Measurements from ENCODE around the gene RFTN1. TPM values are rescaled to one million over a fixed set of nuclear protein-coding genes. Genes with fewer than 3 reads are reported as not detected.

RFTN1 gene
- total RNA-seq, 1 donor from 2014 or later = 43.2 TPM

DNA sequence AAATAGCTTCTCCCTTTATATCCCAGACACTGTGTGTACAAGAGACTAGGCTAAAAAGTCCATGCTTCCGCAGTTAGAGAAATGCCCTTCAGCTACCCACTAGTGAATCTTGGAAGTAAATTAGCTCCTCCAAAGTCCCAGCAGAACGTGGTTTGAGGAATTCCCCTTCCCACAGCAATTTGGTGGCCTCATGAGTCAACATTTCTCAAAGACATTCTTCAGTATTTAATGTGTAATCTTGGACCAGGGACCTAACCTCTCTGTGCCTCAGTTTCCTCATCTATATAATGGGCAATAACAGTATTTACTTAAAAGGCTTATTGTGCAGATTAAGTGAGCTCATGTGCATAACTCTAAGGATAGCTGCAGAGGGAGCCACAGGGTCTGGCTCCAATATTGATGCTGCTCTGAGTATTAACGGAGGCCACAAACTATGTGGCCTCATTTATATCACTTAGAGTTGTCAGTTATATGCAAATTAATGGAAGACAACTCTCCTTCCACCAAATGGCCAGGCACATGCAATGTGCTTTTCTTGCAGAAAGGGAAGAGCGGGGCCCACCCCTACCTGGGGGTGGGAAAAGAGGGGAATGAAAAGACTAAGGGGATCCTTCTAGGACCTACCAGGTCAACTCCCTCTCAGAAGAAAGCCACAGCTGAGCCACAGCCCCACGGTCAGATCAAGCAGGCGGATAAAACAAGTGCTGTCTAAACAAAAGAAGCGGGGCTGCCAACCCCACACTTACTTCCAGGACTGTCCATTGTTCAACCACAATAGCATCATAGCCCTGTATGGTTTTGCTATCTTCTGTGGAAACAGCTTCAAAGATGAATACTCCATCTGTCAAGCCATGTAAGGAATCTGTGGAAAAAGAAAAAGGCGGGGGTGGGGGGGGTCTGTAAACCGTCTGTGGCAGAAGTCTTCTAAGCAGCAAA is 156.0 kb downstream of the RFTN1 start:
- DNase-seq (ENCODE audit: low read depth) = peak; percentile 61

DNA sequence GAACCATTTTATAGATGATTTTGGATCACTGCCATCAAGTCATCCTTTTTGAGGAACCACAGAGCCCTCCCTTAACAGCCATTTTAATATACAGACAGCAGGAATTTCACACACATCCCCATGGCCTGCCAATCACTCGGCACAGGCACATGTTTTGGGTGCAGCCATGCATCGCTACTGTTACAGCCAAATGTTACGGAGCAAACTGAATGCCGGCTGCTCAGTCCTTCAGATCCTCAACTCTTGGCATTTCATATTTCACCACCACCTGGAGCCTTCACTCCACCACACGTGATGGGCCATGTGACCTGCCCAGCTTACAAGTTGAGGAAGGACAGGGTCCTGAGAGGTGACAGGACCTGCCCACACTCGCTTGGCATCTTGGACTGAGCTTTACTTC is 157.7 kb downstream of the RFTN1 start:
- no peak for DNase-seq (ENCODE audit: low read depth)

DNA sequence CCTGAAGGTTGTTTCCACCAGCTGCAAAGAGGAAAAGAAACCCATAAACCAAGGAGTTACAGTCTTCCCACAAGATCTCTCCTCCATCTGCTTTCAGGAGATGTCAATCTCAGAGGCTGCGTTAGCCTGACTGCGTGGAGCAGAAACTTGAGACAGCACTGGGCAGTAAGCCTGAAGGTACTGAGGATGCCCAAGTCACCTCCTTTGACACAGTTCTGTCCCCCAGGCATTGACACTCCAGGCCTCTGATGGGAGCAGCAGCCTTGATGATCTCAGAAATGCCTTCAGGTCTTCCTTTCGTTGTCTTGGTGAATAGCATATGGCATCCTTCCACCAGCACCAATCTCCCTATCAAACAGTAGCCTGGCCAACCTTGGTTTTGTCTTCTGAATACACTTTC is 159.2 kb downstream of the RFTN1 start:
- DNase-seq (ENCODE audit: low read depth) = no peak

DNA sequence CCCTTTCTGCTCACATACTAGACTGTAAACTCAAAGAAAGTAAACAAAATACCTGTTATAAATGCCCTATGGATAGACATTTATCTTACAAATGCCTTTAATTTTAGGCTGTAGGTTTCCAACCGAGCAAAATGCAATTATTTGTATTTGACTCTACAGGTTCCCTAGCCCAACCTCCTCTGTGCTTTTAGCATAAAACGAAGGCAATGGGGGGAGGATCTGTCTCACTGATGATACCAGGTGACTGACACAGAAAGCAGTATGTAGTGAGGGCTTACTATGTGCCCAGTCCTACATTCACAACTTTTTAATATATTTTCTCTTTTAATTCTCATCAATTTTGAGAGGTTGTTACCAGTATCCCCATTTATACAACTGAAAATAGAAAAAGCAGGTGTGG is 161.1 kb downstream of the RFTN1 start:
- no peak for DNase-seq (ENCODE audit: low read depth)

DNA sequence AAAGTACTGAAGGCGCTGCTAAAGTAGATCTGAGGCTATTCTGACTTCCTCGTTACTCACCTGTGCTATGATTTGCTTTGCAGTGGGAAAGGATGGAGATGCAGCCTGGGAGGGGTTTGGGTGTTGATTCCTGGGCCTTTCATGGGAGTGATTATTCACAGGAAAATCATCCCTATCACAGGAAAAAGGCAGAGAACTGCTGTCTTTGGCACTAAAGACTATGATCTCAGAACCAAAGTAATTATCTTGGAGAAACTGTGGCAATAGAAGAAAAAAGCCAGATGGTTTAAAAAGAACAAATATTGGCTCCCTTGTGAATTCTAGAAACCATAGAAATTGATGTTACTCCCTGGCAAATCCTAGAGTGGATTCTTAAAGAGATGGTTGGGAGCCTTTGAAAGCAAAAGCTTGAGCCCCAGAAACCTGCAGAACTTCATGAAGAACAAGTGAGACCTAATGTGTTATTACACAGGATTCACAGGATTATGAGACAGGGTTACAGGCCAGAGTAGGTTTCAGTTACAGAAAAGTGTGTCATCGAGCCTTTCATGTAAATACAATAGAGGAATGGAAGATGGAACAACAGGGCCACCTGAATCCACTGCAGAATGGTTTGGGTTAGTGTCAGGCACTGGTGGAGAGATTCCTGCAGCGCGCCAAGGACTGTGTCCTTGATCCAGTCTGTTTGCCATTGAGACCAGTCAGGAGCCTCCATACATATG is 162.7 kb downstream of the RFTN1 start:
- no peak for DNase-seq (ENCODE audit: low read depth)

DNA sequence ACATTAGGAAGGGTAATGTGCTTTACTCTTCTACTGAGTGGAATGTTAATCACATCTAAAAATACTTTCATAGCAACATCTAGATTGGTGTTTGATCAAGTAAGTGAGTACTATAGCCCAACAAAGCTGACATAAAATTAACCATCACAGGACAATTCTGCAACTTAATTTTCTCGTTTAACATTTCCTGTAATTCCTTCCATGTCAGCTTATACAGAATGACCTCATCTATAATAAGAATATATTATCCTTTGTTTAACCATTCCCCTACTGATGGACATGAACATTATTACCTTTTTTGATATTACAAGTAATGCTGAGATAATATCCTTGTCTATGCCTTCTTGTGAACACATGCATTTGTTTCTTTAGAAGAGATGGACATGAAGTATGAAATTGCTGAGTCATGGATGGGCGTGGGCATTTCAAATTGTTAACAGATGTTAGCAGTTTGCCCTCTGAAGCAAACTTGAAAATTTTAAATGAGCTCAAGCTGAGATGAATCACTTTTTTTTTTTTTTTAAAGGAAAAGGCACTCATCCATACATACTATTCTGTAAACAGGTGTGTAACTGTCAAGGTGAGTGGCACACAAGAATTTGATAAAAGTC is 163.4 kb downstream of the RFTN1 start:
- peak; percentile 12 for DNase-seq (ENCODE audit: low read depth)

DNA sequence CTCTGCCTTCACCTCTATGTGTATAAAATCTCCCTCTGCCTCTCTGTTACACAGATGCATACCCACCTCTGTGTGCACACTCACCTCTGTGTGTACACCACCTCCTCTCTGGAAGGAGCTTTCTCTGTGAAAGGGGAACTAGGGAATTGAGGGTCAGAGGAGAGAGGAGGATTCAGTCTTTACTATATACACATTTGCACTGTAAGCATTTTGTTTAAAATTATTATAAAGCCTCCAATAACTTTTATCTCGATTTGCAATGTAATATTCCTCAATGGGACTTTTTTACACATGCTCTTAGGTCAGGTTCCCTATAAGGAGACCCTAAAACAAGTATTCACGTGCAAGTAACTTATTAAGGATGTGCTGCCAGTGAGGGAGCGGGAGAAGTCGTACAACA is 166.0 kb downstream of the RFTN1 start:
- no peak for DNase-seq (ENCODE audit: low read depth)

DNA sequence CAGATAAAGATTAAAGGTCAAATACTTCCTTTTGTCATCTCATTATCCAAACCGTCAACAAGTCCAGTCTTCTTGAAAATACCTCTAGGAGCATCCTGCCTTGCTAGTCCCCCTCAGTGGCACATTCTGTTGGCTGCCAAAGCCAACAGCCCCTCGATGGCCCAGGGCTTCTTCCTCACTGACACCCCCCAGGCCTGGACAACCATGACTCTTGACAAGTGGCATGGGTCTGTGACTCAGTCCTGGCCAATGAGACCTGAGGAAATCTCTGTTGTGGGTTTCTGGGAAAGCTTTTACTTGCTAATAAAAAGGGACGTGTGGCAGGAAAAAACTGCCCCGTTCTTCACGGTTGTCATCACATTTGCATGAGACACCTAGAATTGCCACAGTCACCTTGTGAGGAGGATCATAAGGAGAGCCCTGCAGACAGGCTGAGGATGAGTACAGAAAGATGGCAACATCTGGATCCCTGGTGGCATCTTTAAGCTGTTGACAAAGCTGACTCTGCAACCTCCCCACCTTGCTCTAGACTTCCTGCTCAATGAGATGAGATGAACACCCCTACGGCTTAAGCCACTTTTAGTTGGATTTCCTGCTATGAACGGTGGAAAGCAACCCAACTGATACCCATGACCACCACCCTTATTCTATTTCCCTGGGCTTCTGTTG is 167.0 kb downstream of the RFTN1 start:
- DNase-seq (ENCODE audit: low read depth) = no peak

DNA sequence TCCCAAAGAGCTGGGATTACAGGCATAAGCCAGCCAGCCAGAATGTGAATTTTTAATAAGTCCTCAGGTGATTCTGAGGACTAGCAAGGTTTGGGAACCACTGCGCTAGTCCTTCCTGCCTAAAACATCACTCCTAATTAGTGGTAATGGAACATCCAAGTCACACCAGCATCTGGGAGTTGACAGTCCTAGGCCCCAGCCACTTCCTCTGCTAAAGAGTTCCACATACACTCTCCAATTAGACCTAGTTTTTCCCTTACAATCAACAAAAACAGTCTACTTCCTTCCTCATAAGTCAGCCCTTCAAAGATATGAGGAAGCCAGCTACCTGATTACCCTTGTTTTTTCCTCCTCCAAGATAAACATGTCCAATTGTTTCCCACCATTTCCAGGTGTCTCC is 170.4 kb downstream of the RFTN1 start:
- no peak for DNase-seq (ENCODE audit: low read depth)

DNA sequence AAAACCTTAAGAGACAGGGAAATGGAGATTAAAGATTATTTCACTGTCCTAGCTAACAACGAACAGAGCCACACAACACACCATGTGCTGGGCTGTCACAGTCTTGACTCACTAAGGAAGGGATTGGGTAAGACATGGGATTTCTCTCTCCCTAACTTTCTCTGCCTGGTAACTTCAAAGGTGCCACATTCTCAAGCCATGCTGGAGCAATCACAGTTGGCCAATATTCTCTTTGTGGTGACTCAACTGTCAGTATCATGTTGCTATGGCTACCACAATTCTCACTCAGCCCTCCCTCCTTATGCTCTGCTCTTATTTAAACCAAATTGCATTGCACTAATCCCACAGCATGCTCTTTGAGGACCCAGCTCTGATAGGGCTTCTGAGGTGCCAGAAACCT is 174.5 kb downstream of the RFTN1 start:
- peak; percentile 96 for DNase-seq (ENCODE audit: low read depth)

DNA sequence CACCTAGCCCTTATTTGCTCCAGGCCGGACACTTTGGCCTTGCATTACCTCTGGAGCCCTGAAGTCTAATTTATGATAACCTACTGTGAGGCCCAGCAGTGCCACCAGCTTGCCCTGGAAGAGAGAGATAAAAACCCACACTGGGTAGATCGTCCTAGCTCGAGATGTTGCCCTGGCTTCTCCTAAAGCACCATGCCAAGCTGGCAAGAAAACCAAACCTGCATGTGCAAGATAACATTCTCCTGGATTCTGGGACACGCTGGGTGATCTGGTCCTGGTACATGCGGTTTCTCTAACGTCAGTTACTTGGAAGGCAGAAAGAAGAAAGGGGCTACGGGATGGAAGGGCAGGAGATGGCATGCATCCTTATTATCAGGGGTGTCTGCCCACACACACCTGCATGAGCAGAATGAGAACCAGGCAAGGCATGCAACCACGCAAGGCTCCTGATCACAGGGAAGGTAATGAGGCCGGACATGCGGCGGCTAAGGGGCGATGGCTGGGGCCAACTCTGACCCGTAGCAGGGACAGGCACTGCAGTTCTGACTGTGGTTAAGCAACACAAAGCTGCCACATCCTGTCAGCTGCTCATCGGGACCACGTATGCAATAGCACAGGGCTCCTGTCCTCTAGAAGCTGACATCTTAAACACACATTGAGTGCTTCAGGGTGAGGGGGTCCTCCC is 175.5 kb downstream of the RFTN1 start:
- DNase-seq (ENCODE audit: low read depth) = no peak

DNA sequence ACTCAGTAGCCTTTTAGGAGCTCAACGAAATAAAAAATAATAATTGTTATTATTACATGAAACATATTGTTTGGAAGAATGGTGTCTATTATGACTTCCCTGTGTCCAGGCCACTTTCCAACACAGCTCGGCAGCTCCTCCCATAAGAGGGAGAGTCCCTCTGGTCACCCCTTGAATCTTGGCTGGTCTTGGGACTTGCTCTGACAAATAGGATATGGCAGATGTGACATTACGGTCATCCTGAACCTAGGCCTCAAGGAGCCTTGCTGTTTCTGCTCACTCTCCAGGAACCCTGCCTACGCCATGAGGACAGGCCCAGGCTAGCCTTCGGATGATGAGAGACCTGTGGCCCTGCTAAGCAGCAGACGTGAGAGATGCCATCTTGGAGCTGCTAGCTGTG is 176.7 kb downstream of the RFTN1 start:
- no peak for DNase-seq (ENCODE audit: low read depth)

DNA sequence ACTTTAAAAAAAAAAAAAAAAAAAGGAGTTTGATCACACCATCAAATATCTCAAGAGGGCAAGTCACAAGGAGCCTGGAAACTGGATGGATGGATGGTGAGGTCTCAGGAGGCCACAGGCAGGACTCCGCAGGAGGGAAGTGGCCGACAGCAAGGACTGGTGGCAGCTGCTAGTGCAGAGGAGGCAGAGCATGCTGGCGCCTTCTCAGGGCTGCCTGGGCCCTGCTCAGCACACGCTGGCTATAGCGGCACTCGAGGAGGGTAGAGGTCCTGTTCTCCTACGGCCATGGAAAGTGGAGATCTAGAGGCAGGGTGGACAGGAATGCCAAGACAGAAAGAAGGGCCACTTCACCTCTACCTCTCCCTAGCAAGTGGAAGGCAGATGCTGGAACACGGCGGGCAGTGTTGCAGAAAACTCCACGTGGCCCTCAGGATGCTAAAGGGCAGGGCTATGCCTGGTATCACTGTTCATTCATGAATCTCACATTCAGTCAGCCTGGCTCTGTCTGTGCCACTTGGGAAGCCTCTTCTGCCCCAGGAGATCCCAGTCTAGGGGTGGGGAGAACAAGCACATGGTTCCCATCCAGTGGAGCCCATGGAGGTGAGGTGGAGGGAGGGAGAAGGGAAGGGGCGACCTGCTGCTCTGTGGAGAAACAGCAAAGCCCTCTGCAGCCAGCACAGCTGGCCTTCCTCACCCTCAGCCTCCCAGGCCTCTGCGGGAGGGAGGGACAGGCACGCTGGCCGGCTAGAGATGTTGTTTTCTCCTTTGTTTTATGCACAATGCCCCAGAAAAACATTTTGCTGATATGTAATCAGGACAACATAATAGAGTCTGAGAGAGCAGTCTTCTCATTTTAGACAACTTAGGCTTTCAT is 177.5 kb downstream of the RFTN1 start:
- DNase-seq (ENCODE audit: low read depth) = no peak

DNA sequence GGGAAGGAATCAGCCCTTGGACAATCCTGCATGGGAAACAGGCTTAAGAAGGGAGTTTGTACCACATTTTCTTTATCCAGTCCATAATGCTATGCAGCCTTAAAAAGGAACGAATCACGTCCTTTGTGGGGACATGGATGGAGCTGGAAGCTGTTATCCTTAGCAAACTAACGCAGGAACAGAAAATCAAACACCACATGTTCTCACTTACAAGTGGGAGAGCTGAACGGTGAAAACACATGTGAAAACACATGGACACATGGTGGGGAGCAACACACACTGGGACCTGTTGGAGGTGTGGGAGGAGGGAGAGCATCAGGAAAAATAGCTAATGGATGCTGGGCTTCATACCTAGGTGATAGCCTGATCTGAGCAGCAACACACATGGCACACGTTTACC is 178.2 kb downstream of the RFTN1 start:
- no peak for DNase-seq (ENCODE audit: low read depth)

DNA sequence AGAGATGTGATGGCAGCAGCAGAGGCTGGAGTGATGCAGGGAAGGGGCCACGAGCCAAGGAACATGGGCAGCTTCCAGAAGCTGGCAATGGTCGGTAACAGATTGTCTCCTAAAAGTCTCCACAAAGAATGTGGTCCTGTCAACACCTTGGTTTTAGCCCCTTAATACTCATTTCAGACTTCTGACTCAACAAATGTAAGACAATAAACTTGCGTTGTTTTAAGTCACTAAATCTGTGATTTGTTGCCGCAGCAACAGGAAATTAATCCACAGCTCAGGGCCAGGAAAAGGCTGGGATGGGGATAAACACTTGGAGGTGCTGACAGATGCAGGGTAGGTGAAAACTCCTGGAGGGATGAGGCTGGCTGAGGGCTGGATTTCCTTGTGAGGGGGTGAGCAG is 178.6 kb downstream of the RFTN1 start:
- DNase-seq (ENCODE audit: low read depth) = peak; percentile 7

DNA sequence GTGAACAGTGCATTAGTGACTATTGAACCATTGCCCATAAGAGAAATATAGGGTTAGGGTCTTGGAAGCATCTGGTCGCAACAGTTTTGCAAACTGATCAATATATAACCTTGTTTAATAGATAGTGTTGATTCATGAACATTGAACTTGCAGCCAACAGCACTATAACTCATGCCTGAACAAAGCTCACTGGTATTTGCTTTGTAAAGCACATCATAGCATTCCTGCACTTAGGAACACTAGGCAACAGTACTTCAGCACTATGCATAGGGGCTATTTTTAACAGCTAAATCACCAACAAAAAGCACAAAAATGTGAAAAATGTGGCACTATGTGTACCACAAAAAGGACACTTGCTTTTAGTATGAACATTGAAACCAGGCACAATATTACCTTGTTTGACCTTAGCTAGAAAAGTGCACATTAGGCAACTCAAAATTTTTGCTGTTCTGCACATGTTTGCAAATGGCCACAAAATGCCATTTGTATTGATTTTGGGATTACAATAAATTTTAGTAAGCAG is 180.5 kb downstream of the RFTN1 start:
- peak; percentile 34 for DNase-seq (ENCODE audit: low read depth)

DNA sequence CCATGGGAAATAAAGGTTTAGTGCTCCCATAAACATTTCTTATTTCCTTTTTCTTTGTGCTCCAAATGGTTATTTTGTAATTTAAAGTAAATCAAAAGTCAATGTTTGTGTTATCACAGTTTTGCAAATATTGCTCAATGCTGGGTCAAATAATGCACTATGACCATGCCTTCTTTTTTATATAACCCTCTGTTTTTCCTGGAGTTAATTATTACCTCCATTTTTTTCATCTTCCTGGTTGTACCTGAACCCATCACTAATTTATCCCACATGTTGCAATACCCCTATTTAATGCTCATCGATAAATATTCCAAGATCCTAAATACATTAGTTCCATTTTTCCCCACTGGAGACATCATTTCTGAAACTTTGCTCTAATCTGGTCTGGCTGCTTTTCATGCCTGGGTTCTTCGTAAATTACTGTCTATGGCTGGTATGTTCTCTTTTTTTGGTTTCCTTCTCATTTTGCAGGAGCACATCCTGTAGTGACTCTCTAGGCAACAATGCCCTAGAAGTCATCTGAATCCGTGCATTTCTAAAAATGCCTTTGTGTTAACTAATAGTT is 182.1 kb downstream of the RFTN1 start:
- no peak for DNase-seq (ENCODE audit: low read depth)

DNA sequence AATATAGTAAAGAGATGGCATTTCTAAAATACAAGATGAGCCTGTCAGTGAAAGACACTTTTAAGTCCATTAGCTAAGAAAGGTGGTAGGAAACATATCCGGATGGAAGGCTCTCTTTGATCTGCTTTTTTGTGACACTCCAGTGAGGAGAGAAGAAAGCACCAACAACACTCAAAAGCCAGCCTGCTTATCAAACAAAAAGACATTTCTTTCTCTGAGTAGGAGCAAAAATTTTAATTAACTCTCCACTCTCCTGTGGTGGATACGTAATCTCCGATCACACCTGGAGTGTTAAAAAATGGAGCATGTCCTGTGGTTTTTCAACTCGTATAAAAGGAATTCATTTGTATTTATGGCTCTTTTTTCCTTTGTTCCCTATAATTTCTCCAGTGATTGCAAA is 183.1 kb downstream of the RFTN1 start:
- no peak for DNase-seq (ENCODE audit: low read depth)

DNA sequence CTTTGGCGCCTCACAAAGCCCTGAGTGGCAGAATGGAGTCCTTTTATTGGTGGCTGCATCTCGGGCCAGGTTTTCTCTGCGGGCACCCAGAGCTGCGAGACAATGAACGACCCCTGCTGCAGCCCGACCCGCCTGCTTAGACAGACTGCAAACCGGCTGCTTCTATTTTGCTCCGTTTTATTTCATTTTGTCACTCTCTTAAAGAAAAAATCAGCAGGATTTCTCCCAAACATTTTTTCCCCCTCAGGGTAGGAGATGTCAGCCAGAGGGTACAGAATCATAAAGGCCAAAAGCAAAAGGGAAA is 183.7 kb downstream of the RFTN1 start:
- no peak for DNase-seq (ENCODE audit: low read depth)

Data from renal cortical epithelial cell (primary cell).